Measurements from ENCODE around the gene C1GALT1C1L. TPM values are rescaled to one million over a fixed set of nuclear protein-coding genes. Genes with fewer than 3 reads are reported as not detected.
"Not testable (repeated sequence)": the region's sequence is repeated elsewhere in the genome, so short reads cannot be mapped to it uniquely, and the experiment has no call there.

C1GALT1C1L gene
- total RNA-seq (2014; rRNA removed; shearing (Covaris generic)), result 6.4 and 7.0 TPM in 2 replicates

GRCh38 chr2:43676322-43677050 is at the start of gene C1GALT1C1L:
TSS of gene C1GALT1C1L (minus strand) at chr2:43676429. CDS start at chr2:43676322, 107 bp downstream.
- DNase-seq (ENCODE audit: low read depth), result peak; percentile 71

- DNase-seq (ENCODE audit: low read depth), result no peak
Measured at GRCh38 chr2:43725711-43726246, 49.5 kb upstream of the C1GALT1C1L start.

GRCh38 chr2:43724728-43725526 is 48.7 kb upstream of the C1GALT1C1L start:
- no peak for DNase-seq (ENCODE audit: low read depth)

GRCh38 chr2:43718530-43719124 is 42.4 kb upstream of the C1GALT1C1L start:
- no peak for DNase-seq (ENCODE audit: low read depth)

- no peak for DNase-seq (ENCODE audit: low read depth)
Measured at GRCh38 chr2:43717322-43717721, 41.1 kb upstream of the C1GALT1C1L start.

- DNase-seq (ENCODE audit: low read depth), result no peak
Measured at GRCh38 chr2:43715300-43716098, 39.3 kb upstream of the C1GALT1C1L start.

GRCh38 chr2:43714164-43714563 is 37.9 kb upstream of the C1GALT1C1L start:
- no peak for DNase-seq (ENCODE audit: low read depth)

GRCh38 chr2:43710866-43711265 is 34.6 kb upstream of the C1GALT1C1L start:
- DNase-seq (ENCODE audit: low read depth), result no peak

GRCh38 chr2:43708891-43709290 is 32.7 kb upstream of the C1GALT1C1L start:
- DNase-seq (ENCODE audit: low read depth), result no peak

- DNase-seq (ENCODE audit: low read depth), result no peak
Measured at GRCh38 chr2:43708178-43708577, 31.9 kb upstream of the C1GALT1C1L start.

GRCh38 chr2:43707255-43708015 is 31.2 kb upstream of the C1GALT1C1L start:
- peak; percentile 75 for DNase-seq (ENCODE audit: low read depth)

- DNase-seq (ENCODE audit: low read depth), result no peak
Measured at GRCh38 chr2:43701111-43701510, 24.9 kb upstream of the C1GALT1C1L start.

- no peak for DNase-seq (ENCODE audit: low read depth)
Measured at GRCh38 chr2:43699761-43700160, 23.5 kb upstream of the C1GALT1C1L start.

- not testable (repeated sequence) for DNase-seq (ENCODE audit: low read depth)
Measured at GRCh38 chr2:43698140-43698539, 21.9 kb upstream of the C1GALT1C1L start.

GRCh38 chr2:43692428-43692994 is 16.3 kb upstream of the C1GALT1C1L start:
- no peak for DNase-seq (ENCODE audit: low read depth)

GRCh38 chr2:43689999-43690398 is 13.8 kb upstream of the C1GALT1C1L start:
- DNase-seq (ENCODE audit: low read depth), result no peak

- DNase-seq (ENCODE audit: low read depth), result no peak
Measured at GRCh38 chr2:43685357-43685756, 9.1 kb upstream of the C1GALT1C1L start.

GRCh38 chr2:43677783-43678182 is 1.6 kb upstream of the C1GALT1C1L start:
- not testable (repeated sequence) for DNase-seq (ENCODE audit: low read depth)

- DNase-seq (ENCODE audit: low read depth), result peak; percentile 3
Measured at GRCh38 chr2:43675646-43676321, 445 bp downstream of the C1GALT1C1L start.

- no peak for DNase-seq (ENCODE audit: low read depth)
Measured at GRCh38 chr2:43657241-43657640, 19.0 kb downstream of the C1GALT1C1L start.
